ENCODE data around the gene PLPPR4.

Gene PLPPR4

DNA sequence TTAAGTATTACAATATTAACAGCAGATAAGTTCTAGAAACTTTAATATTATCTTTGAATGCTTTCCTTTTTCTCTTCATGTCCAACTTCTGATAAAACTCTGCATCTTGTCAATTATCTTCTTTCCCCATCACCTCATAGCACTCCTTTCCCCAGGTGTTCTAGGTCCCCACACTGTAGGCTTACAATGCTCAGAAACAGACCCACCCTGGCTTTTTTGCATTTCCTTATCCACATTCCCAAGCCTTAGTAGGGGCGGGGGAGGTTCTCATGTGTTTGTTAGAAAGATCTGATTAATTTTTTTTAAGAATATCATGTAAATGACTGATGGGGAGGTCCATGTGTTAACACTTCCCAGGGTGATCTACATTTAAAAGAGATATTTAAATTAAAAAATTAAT, 63.9 kb downstream of the PLPPR4 start:
- in situ Hi-C loops (cut with MboI; ENCODE audit: low pct_unique_long_range_greater_than_20kb, low sequenced_read_pairs, unreplicated experiment), result no loop called here
- TF ChIP-seq, protein P1, sequence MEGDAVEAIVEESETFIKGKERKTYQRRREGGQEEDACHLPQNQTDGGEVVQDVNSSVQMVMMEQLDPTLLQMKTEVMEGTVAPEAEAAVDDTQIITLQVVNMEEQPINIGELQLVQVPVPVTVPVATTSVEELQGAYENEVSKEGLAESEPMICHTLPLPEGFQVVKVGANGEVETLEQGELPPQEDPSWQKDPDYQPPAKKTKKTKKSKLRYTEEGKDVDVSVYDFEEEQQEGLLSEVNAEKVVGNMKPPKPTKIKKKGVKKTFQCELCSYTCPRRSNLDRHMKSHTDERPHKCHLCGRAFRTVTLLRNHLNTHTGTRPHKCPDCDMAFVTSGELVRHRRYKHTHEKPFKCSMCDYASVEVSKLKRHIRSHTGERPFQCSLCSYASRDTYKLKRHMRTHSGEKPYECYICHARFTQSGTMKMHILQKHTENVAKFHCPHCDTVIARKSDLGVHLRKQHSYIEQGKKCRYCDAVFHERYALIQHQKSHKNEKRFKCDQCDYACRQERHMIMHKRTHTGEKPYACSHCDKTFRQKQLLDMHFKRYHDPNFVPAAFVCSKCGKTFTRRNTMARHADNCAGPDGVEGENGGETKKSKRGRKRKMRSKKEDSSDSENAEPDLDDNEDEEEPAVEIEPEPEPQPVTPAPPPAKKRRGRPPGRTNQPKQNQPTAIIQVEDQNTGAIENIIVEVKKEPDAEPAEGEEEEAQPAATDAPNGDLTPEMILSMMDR (IDR thresholded peaks at IDR 0.05; ENCODE audit: extremely low read depth, insufficient read depth, missing control alignments), result no peak
- DNase-seq (ENCODE audit: low spot score), result no peak

DNA sequence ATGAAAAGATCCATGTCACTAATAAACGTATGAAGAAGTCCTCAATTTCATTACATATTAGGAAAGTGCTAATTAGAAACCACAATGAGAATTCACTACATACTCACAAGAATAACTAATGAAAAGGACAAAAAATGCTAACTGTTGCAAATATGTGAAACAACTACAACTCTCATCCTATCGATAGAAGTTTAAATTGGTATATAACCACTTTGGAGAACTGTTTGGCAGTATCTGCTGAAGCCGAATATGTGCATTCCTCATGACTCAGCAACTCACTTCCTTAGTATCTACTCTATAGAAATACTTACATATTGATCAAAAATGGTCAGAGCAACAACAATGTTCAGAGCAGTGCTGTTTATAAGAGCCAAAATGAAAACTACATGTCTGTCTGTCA, 66.8 kb downstream of the PLPPR4 start:
- TF ChIP-seq, protein P1 (IDR thresholded peaks at IDR 0.05; ENCODE audit: extremely low read depth, insufficient read depth, missing control alignments), result no peak
- DNase-seq (ENCODE audit: low spot score), result no peak

DNA sequence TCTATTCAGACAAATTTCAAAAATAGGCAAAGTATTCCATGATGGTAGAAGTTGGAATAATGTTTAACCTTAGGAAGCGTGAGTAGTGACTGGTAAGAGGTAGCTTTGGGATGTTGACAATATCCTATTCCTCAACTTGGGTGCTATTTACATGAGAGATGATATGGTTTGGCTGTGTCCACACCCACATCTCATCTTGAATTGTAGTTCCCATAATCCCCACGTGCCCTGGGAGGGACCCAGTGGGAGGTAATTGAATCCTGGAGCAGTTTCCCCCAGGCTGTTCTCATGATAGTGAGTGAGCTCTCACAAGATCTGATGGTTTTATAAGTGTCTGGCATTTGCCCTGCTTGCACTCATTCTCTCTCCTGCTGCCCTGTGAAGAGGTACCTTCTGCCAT, 67.3 kb downstream of the PLPPR4 start:
- TF ChIP-seq, protein P1 (IDR thresholded peaks at IDR 0.05; ENCODE audit: extremely low read depth, insufficient read depth, missing control alignments), result no peak
- no peak for DNase-seq (ENCODE audit: low spot score)
- in situ Hi-C loops (cut with MboI; ENCODE audit: low pct_unique_long_range_greater_than_20kb, low sequenced_read_pairs, unreplicated experiment), result no loop called here

More for the DNA sequence above, 66.8 kb downstream of the PLPPR4 start:
- in situ Hi-C loops (cut with MboI; ENCODE audit: low pct_unique_long_range_greater_than_20kb, low sequenced_read_pairs, unreplicated experiment), result no loop called here

DNA sequence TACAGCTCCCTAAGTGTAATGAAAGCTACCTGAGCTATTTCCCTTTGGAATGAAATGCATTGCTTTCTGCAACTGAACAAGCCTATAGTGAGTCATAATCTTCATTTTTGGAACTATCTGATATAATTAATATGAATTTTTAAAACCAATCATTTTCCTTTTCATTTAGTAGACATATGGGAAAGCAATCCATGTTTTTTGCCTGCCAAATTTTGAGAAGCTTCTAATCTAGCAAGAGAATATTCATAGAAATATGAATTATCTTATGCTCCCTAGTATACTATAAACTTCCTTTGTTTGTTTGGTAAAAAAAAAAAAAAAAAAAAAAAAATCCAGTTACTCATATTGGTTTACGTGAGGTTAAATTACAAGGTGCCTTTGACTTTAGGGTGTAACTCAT, 68.3 kb downstream of the PLPPR4 start:
- TF ChIP-seq, protein P1 (IDR thresholded peaks at IDR 0.05; ENCODE audit: extremely low read depth, insufficient read depth, missing control alignments), result no peak
- in situ Hi-C loops (cut with MboI; ENCODE audit: low pct_unique_long_range_greater_than_20kb, low sequenced_read_pairs, unreplicated experiment), result no loop called here
- DNase-seq (ENCODE audit: low spot score), result no peak

DNA sequence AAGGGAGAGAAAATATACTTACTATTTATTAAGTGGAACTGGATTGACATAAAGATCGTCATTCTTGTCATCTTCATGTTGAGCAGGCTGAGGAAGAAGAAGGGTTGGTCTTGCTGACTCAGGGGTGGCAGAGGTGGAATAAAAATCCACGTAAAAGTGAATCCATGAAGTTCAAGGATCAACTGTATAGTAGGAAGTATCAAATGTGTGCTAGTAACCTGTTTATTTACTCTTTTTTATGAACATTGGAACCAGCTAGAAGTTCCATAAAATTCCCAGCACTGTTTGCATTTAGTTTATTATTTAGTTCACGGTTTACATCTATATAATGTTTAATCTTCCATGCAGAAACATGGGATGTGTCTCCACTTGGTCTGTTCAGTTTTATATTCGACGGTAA, 70.7 kb downstream of the PLPPR4 start:
- DNase-seq (ENCODE audit: low spot score), result no peak
- in situ Hi-C loops (cut with MboI; ENCODE audit: low pct_unique_long_range_greater_than_20kb, low sequenced_read_pairs, unreplicated experiment), result no loop called here
- TF ChIP-seq, protein P1 (IDR thresholded peaks at IDR 0.05; ENCODE audit: extremely low read depth, insufficient read depth, missing control alignments), result no peak

DNA sequence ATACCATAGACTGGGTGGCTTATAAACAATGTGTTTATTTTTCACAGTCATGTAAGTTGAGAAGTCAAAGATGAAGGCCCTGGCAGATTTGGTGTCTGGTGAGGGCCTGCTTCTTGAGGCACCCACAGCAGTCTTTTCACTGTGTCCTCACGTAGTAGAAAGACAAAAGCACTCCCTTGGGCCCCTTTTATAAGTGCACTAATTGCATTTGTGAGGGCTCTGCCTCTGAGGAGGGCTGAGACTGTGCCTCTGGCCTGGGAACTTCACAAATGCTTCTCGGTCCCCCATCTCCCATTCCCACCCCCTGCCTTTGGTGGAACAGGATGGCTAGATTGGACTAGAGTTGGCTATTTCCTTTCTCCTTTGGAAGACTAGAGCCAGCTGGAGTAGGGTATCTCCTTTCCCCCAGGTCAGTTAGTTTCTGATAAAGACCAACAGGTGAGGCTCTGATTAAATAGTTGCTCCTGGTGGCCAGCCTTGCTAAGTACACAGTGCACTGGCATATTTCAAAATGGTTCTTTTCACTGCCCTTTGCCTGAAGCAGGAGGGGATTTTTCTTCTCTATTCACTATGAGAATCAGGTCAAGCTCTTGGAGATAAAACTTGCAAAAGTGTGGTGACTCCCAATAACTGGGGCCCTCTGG, 82.9 kb downstream of the PLPPR4 start:
- TF ChIP-seq, protein P1 (IDR thresholded peaks at IDR 0.05; ENCODE audit: extremely low read depth, insufficient read depth, missing control alignments), result no peak
- DNase-seq (ENCODE audit: low spot score), result no peak
- in situ Hi-C loops (cut with MboI; ENCODE audit: low pct_unique_long_range_greater_than_20kb, low sequenced_read_pairs, unreplicated experiment), result no loop called here

All from GM13977 (cell line).